ENCODE measurements around the gene ACAN. TPM values are rescaled to one million over a fixed set of nuclear protein-coding genes. Genes with fewer than 3 reads are reported as not detected.

Gene ACAN
- total RNA-seq, 1 experiment from 2014 or later: 1.4 TPM

GRCh38 chr15:88887068-88887580, 83.9 kb downstream of the ACAN start:
- H3K9me3 Mint-ChIP-seq: 0 out of 2 replicates have a peak, but pooled peaks cover 3% of the 10 kb centered on the region
- peaks cover 22% of the 10 kb centered on the region for H3K4me1 Mint-ChIP-seq
- no peak overlapping the region for H3K4me3 Mint-ChIP-seq
- no peak for ATAC-seq
- ChIA-PET POLR2A (interaction anchor here (0.5 kb wide), 1 partner anchor 273 kb away, joined by 5 read pairs; no protein-coding TSS in a partner anchor), CTCF (interaction anchor here (0.8 kb wide), 1 partner anchor 117 kb away, joined by 3 read pairs; no protein-coding TSS in a partner anchor)
- H3K27ac Mint-ChIP-seq: peak overlapping the region; percentile 36; the same call in 1 of the 2 replicates
- H3K27me3 Mint-ChIP-seq (ENCODE audit: low read depth): no peaks in the 10 kb centered on the region
- H3K36me3 Mint-ChIP-seq: peaks cover 15% of the 10 kb centered on the region
- no peak for DNase-seq (ENCODE audit: low spot score)
- TF ChIP-seq ZNF396 (CRISPR knock-in tag; IDR thresholded peaks at IDR 0.05; ENCODE audit: borderline replicate concordance): no peak
- no peak for TF ChIP-seq MAX (CRISPR knock-in tag; IDR thresholded peaks at IDR 0.05)
- no peak for TF ChIP-seq ZNF138 (CRISPR knock-in tag; conservative IDR thresholded peaks at IDR 0.05)
- no peak for TF ChIP-seq CDX4 (CRISPR knock-in tag; IDR thresholded peaks at IDR 0.05; ENCODE audit: borderline replicate concordance)
- no peak for TF ChIP-seq ZBTB21 (CRISPR knock-in tag; IDR thresholded peaks at IDR 0.05; ENCODE audit: borderline replicate concordance)
- no peak for TF ChIP-seq E2F5 (CRISPR knock-in tag; IDR thresholded peaks at IDR 0.05)
- TF ChIP-seq HMGXB4 (CRISPR knock-in tag; IDR thresholded peaks at IDR 0.05): no peak
- TF ChIP-seq OVOL2 (CRISPR knock-in tag; IDR thresholded peaks at IDR 0.05; ENCODE audit: borderline replicate concordance): no peak
- TF ChIP-seq ZNF317 (CRISPR knock-in tag; IDR thresholded peaks at IDR 0.05; ENCODE audit: borderline replicate concordance, low read depth): no peak
- no peak for TF ChIP-seq TEAD1 (CRISPR knock-in tag; IDR thresholded peaks at IDR 0.05)
- TF ChIP-seq ATF2 (CRISPR knock-in tag; IDR thresholded peaks at IDR 0.05; ENCODE audit: borderline replicate concordance, low read depth): no peak
- no peak for TF ChIP-seq JUN (CRISPR knock-in tag; IDR thresholded peaks at IDR 0.05)

- H3K27ac Mint-ChIP-seq: no peak overlapping the region
- ATAC-seq: no peak
- ChIA-PET CTCF (interaction anchor here (1.5 kb wide), 1 partner anchor 283 kb away, joined by 4 read pairs; no protein-coding TSS in a partner anchor), POLR2A (no interaction called here)
- no peak overlapping the region for H3K4me3 Mint-ChIP-seq
- H3K4me1 Mint-ChIP-seq: peaks cover 15% of the 10 kb centered on the region
- H3K27me3 Mint-ChIP-seq (ENCODE audit: low read depth): no peaks in the 10 kb centered on the region
- H3K36me3 Mint-ChIP-seq: peaks cover 7% of the 10 kb centered on the region
- no peaks in the 10 kb centered on the region for H3K9me3 Mint-ChIP-seq
- TF ChIP-seq NR3C1 (CRISPR knock-in tag; conservative IDR thresholded peaks at IDR 0.05; ENCODE audit: low read depth) (no peak), ERG (CRISPR knock-in tag; IDR thresholded peaks at IDR 0.05) (no peak), SMAD4 (CRISPR knock-in tag; IDR thresholded peaks at IDR 0.05) (no peak), NFE2L1 (CRISPR knock-in tag; IDR thresholded peaks at IDR 0.05) (no peak), TEAD1 (CRISPR knock-in tag; IDR thresholded peaks at IDR 0.05) (no peak), ATF1 (CRISPR knock-in tag; IDR thresholded peaks at IDR 0.05) (no peak), ZNF396 (CRISPR knock-in tag; IDR thresholded peaks at IDR 0.05; ENCODE audit: borderline replicate concordance) (no peak), CDX4 (CRISPR knock-in tag; IDR thresholded peaks at IDR 0.05; ENCODE audit: borderline replicate concordance) (no peak), IRF2 (CRISPR knock-in tag; IDR thresholded peaks at IDR 0.05; ENCODE audit: borderline replicate concordance, low read depth) (no peak), ZNF512 (CRISPR knock-in tag; IDR thresholded peaks at IDR 0.05; ENCODE audit: borderline replicate concordance) (no peak), ATF6 (CRISPR knock-in tag; IDR thresholded peaks at IDR 0.05) (no peak), ZNF423 (CRISPR knock-in tag; IDR thresholded peaks at IDR 0.05) (no peak), NR2C2 (CRISPR knock-in tag; IDR thresholded peaks at IDR 0.05) (no peak)
- no peak for DNase-seq (ENCODE audit: low spot score)
Measured at GRCh38 chr15:88888719-88889118, 85.5 kb downstream of the ACAN start.

Measured in WTC11 (cell line).